ENCODE data around the gene MYL2. TPM values are rescaled to one million over a fixed set of nuclear protein-coding genes. Genes with fewer than 3 reads are reported as not detected.

The MYL2 gene
- total RNA-seq, 4 donors from 2014 or later, result not detected

DNA sequence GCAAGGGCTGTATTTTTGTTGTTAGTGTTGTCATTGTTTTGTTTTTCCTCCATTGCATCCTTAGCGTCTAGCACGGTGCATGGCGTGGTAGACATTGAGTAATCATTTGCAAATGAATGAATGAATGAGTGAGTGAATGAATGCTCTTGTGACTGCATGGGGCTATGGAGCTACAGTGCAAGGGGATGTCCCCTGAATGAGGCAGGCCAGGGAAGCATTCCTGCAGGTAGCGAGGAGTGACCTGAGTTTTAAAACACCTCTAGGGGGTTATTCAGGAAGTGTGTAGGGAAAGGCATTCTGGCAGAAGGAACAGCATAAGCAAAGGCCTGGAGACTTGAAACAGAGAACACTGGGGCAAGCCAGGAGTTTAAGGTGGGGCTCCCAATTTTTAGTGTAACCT lies 16.9 kb downstream of the MYL2 start:
- H3K4me3 ChIP-seq, result no peak overlapping the region
- H3K27me3 ChIP-seq, result no peaks in the 10 kb centered on the region
- H3K9me3 ChIP-seq, result peaks cover 0 to 10% (median 0%) of the 10 kb centered on the region in 4 donors
- DNase-seq (ENCODE audit: low spot score in 2 of 2), result no peak
- TF ChIP-seq CTCF (IDR thresholded peaks at IDR 0.05), result no peak
- TF ChIP-seq POLR2A (IDR thresholded peaks at IDR 0.05), result no peak
- no peak for TF ChIP-seq EP300 (IDR thresholded peaks at IDR 0.05)
- H3K27ac ChIP-seq, result no peak overlapping the region
- WGBS, 2 donors, result 87 to 91% methylated on average over 4 of the region's 4 CpGs
- H3K4me1 ChIP-seq, result no peaks in the 10 kb centered on the region
- H3K36me3 ChIP-seq, result no peaks in the 10 kb centered on the region

DNA sequence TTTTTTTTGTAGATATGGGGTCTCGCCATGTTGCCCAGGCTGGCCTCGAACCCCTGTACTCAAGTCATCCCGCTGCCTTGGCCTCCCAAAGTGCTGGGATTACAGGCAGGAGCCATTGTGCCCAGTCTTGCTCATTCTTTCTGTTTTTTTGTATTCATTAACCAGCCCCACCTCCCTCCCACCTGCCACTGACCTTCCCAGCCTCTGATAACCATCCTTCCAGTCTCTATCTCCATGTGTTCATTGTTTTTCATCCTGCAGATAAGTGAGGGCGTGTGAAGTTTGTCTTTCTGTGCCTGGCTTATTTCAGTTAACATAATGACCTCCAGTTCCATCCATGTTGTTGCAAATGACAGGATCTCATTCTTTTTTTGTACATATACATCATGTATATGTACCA lies 19.0 kb downstream of the MYL2 start:
- 81 to 87% methylated on average over 4 of the region's 4 CpGs for WGBS, 2 donors
- Histone ChIP-seq H3K4me1 (no peaks in the 10 kb centered on the region), H3K4me3 (no peak overlapping the region), H3K9me3 (peaks cover 0 to 10% (median 0%) of the 10 kb centered on the region in 4 donors), H3K27ac (no peak overlapping the region), H3K36me3 (no peaks in the 10 kb centered on the region), H3K27me3 (no peaks in the 10 kb centered on the region)
- TF ChIP-seq POLR2A (IDR thresholded peaks at IDR 0.05) (no peak), EP300 (IDR thresholded peaks at IDR 0.05) (no peak), CTCF (IDR thresholded peaks at IDR 0.05) (no peak)
- no peak for DNase-seq (ENCODE audit: low spot score in 2 of 2)

- H3K4me3 ChIP-seq, result no peak overlapping the region
- no peaks in the 10 kb centered on the region for H3K27me3 ChIP-seq
- no peak for DNase-seq (ENCODE audit: low spot score in 2 of 2)
- TF ChIP-seq CTCF (IDR thresholded peaks at IDR 0.05) (no peak), EP300 (IDR thresholded peaks at IDR 0.05) (no peak), POLR2A (IDR thresholded peaks at IDR 0.05) (no peak)
- H3K9me3 ChIP-seq, result peaks cover 0 to 6% (median 0%) of the 10 kb centered on the region in 4 donors
- H3K36me3 ChIP-seq, result no peaks in the 10 kb centered on the region
- no peak overlapping the region for H3K27ac ChIP-seq
- H3K4me1 ChIP-seq, result no peaks in the 10 kb centered on the region
- WGBS, 2 donors, result 67 to 77% methylated on average over 3 of the region's 3 CpGs
Measured at GRCh38 chr12:110896559-110896958, 23.8 kb downstream of the MYL2 start.

DNA sequence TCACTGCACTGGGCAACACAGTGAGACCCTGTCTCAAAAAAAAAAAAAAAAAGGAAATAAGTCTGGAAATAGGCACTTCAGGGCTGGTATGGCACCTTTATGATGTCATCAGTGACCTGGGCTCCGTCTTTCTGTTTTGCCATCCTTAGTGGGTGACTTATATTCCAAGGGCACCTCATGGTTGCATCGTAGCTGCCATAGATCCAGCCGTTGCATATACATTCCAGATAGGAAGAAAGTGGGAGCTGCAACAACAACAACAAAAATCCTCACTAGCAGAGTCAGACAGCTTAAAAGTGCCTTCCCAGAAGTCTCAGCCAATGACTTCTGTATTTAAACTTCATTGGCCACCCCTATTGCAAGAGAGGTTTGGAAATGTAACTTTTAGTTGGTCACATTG lies 26.4 kb downstream of the MYL2 start:
- H3K4me3 ChIP-seq, result no peak overlapping the region
- WGBS, 2 donors, result 87 to 88% methylated on average over 3 of the region's 3 CpGs
- TF ChIP-seq POLR2A (IDR thresholded peaks at IDR 0.05) (no peak), EP300 (IDR thresholded peaks at IDR 0.05) (no peak), CTCF (IDR thresholded peaks at IDR 0.05) (no peak)
- no peaks in the 10 kb centered on the region for H3K27me3 ChIP-seq
- H3K27ac ChIP-seq, result no peak overlapping the region
- no peak for DNase-seq (ENCODE audit: low spot score in 2 of 2)
- no peaks in the 10 kb centered on the region for H3K9me3 ChIP-seq
- no peaks in the 10 kb centered on the region for H3K4me1 ChIP-seq
- H3K36me3 ChIP-seq, result no peaks in the 10 kb centered on the region

GRCh38 chr12:110889361-110889760 lies 31.0 kb downstream of the MYL2 start:
- Histone ChIP-seq H3K4me1 (no peaks in the 10 kb centered on the region), H3K27ac (no peak overlapping the region), H3K9me3 (no peaks in the 10 kb centered on the region), H3K27me3 (no peaks in the 10 kb centered on the region), H3K36me3 (no peaks in the 10 kb centered on the region), H3K4me3 (no peak overlapping the region)
- WGBS, 2 donors, result 84 to 85% methylated on average over 12 of the region's 12 CpGs
- DNase-seq (ENCODE audit: low spot score in 2 of 2), result no peak
- TF ChIP-seq POLR2A (IDR thresholded peaks at IDR 0.05) (no peak), EP300 (IDR thresholded peaks at IDR 0.05) (no peak), CTCF (IDR thresholded peaks at IDR 0.05) (no peak)

All from tibial nerve (tissue), 4 donors.